ENCODE results near the gene BLMH.

GRCh38 chr17:30212750-30213149, 79.0 kb downstream of the BLMH start:
- no peak for TF ChIP-seq CTCF (conservative IDR thresholded peaks at IDR 0.05; ENCODE audit: low read length)
- TF ChIP-seq EZH2phosphoT487 (IDR thresholded peaks at IDR 0.05; ENCODE audit: borderline replicate concordance), result no peak
